Stimulated activated CD8-positive, alpha-beta memory T cell treated with anti-CD3 and anti-CD28 coated beads, Interleukin-12 subunit alpha, Interleukin-12 subunit beta, amount 100 ng/mL, for 24 hours (primary cell): ENCODE measurements around the gene C1GALT1C1L.
"Not testable (repeated sequence)": the region's sequence is repeated elsewhere in the genome, so short reads cannot be mapped to it uniquely, and the experiment has no call there.

Source experiments
- DNase-seq: peaks from one replicate; pipeline ENCODE4 v3.0.0-alpha.2; 2020; ENCODE audit errors: extremely low read depth

C1GALT1C1L gene

DNA sequence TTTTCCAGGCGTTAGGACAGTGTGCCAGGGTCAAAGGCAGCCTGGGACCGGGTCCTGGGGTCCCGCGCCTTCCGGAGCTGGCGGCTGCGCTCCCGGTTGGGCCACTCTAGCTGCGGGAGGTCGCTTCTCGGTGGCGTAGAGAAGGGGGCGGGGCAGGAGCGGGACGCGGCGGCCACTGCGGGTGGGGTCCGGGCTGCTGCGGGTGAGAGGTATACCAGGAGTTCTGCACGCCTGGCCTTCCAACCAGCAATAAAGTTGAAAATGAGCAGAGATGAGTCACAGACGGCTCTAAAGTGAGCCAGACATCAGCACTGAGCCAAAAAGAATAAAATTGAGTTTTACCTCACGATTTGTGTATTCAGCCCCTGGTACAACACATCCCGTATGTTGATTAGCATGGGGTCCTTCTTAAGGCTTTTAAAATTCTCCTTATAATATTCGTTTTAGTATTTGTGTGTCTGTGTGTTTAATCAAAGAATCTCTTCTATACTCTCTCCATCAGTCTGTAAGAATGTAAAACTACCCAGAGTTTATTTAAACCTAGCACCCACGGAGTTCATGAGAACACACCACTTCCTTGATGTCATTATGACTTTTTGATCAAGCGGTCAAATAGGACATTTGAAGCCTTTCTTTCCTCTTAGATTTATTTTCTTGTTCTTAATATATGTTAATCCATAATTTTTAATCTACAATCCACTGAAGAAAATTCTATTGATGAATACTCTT lies at the start of gene C1GALT1C1L:
Gene C1GALT1C1L (minus strand): TSS at position 108 of the 729 bp plus-strand sequence. CDS start 107 bp downstream, at position 1.
- DNase-seq: no peak

DNA sequence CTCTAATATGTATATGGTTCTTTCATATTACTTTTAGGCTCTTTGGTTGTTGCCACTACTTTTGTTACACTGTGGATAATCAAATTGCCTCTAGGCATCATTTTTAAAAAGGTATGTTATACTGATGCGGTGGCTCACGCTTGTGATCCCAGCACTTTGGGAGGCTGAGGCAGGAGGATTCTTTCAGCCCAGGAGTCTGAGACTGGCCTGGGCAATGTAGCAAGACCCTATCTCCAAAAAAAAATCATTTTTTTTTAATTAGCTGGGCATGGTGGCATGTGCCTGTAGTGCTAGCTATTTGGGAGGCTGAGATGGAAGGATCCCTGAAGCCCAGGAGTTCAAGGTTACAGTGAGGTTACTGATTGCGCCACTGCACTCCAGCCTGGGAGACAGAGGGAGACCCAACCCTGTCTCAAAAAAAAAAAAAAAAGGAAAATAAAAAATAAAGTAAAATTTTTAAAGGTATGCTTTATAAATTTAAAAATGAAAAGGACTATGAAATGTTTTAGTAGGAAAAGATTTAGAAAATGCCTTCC lies 49.5 kb upstream of the C1GALT1C1L start:
- no peak for DNase-seq

DNA sequence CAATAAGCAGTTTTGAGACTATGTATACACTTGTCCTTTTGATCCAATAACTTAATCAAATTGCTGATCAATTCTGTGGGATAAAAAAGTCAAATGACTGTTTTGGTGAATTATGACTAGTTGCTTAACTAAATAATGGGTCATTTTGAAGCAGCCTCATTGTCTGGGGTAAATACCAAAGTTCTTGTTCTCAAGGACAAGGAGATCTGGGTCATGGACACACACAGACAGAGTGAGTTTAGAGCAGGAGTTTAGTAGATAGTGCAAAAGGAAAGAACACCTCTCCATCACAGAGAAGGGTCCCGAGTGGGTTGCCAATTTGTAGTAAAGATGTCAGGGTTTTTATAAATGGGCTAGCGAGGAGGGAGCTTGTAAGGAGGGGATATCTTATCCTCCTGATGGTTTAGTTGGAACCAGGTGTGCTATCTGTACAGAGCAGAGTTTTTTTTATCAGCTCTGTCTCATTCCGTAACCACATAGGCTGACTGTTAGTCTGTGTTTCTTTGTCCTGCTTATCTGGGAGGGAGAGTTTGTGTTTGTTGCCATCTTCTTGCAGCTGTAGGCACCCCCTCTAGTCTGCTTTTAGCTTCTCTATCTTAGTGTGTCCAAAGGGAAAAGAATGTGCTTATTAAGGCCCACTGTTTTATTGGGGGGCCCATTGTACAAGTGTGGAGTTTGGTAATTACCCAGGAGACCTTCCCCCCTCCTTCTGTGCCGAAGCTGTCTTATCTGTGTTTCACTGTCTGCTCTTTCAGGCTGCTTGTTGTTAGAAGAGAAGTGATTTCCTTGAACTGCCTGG lies 48.7 kb upstream of the C1GALT1C1L start:
- no peak for DNase-seq

DNA sequence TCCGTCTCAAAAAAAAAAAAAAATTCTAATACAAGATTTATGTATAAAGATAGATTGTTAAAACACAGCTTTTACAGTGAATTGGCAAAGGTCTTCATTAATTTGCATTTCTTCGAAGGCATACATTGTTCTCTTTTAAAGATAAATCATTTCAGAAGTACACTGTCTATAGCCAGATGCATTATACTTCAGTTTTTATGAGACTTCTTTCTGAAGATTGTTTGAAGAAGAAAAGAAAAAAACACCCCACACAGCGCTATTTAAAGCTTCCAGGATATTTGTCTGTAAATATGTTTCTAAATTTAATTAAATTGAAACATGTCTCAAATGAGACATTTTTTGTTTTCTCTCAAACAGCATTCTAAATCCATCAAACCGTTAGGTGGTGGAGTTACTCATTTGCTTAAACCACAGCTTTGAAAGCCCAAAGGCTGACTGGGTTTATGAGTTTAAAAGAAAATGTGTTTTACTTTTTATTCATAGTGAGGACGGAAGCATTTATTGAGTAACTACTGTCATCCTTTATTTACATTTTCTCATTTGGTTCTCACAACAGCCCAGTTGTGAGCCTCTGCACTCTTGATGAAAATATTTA lies 42.4 kb upstream of the C1GALT1C1L start:
- no peak for DNase-seq

DNA sequence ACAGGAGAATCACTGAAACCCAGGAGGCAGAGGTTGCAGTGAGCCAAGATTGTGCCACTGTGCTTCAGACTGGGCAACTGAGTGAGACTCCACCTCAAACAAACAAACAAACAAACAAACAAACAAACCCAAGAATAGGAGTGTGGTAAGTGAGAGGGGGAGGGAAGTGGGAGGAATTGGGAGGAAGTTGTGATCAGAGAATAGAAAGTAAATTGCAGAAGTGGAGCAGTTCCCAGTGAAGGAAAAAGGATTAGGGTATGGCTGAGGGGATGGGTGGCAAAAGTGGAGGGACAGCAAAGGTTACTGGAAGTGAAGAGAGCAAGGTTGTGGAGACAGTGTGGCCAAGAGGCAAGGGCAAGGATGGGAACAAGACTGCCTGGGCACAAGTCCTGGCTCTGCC lies 41.1 kb upstream of the C1GALT1C1L start:
- no peak for DNase-seq

DNA sequence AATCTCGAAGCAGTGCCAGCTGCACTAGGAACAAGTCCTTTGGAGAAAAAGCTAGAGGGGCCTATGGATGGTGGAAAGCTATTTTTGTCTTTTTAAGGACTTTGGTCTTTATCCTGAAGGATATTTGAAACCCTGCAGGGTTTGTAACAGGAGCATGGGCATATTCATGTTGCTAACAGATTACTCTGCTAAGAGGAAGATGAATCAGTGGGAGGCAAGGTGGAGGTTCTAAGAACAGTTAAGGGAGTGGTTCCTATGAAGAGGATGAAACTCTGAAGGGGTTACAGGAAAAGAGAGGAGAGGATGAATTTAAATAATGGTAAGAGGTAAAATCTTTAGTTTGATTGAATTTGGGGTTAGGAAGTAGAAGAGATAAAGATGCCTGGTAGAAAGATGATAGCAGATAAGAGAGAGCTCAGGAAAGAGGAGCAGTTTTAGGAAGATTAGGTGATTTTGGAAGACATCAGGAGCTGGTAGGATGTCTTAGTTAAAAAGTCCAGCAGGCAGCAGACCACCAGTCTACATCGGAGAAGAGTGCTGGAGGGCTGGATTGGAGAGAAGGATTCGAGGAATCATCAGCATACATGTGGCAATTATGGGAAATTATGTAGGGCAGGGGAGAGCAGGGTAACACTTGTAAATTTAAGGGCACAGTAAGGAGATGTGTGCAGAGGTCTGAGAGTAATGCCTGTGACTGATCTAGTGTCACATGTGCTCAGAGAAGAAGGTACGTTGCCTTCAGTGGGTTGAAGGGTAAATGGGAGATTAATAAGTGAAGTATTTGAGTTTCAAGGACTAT lies 39.3 kb upstream of the C1GALT1C1L start:
- DNase-seq: no peak

DNA sequence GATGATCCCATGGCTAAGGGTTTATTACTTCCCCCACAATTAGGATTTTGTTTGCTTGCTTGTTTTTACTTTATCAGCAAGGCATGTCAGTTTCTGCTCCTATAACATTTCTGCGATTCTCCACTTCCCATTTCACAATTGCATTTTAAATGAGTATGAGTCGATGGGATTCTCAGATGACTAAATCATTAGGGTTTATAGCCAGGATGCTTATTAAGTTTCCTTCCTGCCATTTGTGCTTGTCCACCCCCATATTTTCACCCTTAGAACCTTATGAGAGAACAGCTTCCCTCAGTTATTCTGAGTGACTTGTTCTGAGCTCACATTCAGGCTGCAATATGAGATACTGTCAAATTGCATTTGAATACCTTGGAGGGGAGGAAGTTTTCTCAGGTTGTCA lies 37.9 kb upstream of the C1GALT1C1L start:
- DNase-seq: no peak

DNA sequence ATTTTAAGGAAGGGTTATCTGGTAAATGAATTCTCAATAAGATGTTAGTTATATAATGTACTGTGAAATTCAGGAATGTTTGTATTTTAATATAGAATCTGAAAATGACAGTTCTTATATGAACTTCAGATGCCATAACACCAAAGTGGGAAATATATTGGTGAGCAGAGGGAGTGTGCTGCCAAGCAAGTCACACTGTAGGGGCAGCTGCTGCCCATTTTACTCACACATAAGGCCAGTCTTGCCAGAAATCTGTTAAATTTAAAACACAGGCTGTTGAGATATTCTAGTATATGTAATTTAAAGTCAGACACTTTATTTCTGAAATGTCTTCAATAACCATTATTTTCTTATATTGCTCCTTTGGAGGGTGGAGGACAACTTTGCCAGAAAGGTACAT lies 34.6 kb upstream of the C1GALT1C1L start:
- DNase-seq: no peak

DNA sequence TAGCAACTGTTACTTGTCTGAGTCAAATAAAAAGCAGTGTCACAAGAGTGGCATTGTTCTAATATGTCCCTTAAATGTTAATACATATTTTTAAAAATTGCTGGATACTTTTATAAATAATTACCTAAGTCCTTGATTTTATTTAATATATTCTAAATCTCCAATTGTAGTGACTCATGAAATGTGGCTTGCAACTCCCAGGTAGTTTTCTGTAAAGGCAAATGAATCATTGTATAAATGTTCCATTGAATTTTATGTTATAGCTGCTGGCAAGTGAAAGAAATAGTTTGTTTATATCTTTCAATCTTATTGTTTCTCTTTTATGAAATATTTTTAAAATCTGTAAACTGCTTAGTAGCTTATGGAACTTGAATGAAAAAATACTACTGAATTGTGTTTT lies 32.7 kb upstream of the C1GALT1C1L start:
- DNase-seq: no peak

DNA sequence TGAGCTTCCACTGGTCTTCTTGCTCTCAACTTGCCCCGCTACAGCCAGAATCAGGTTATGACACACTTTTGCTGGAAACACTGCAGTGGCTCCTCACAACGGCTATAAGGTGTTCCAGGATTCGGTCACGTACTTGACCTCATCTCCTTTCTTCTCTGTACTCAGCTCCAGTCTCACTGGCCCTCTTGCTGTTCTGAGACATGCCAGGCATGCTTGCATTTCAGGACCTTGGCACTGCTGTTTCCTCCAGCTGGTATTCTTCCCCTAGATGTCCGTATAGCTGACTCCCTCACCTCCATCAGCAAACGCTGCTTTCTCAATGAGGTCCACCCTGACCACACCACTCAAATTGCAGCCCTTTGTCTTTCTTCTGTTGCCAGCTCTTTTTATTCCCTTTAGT lies 31.9 kb upstream of the C1GALT1C1L start:
- DNase-seq: no peak

DNA sequence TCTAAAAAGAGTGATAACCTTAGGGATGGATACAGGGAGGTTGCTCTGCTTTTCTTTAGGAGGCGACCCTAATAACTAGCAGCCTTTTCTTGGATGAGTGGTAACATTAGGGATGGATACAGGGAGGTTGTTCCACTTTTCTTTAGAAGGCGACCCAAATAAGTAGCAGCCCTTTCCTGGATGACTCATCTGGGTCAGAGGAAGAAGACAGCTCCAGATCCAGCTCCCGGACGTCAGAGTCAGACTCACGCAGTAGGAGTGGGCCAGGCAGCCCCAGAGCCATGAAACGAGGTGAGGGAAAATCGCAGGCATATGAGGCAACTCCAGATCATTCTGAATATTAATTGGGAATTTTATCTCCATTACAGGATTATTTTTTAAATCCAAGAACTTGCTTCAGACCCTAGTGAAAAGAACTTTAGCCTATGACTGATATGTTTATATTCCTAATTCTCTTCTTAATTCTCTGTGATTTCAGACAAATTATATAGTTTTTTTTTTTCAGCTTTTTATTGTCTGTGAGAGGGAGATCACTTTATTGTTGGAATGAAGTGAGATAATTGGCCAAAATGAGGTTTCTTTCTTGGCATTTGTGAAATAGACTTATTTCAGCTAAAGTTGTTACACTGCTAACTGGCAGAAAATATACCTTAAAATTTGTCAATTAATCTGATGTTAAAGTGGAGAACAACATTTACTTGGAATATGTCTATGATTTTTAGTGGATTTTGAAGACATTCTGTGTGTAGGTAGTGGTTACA lies 31.2 kb upstream of the C1GALT1C1L start:
- no peak for DNase-seq

DNA sequence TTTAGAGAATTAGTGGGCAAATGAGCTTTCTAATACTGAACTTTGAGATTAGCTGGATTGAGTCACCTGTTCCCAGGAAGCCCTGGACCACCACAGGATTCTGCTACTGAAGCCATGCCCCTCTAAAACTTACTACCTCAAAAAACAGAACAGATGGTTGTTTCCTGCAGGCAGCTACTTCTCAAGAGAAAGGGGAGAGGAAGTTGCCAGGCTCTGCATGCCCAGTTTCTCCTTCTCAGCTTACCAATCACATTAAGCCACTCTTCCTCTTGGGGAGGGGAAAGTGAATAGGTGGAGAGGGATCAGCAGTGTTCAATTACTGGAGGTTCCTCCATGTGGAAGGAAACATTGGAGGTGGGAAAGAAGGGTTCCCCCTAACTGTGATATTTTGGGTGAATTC lies 24.9 kb upstream of the C1GALT1C1L start:
- no peak for DNase-seq

DNA sequence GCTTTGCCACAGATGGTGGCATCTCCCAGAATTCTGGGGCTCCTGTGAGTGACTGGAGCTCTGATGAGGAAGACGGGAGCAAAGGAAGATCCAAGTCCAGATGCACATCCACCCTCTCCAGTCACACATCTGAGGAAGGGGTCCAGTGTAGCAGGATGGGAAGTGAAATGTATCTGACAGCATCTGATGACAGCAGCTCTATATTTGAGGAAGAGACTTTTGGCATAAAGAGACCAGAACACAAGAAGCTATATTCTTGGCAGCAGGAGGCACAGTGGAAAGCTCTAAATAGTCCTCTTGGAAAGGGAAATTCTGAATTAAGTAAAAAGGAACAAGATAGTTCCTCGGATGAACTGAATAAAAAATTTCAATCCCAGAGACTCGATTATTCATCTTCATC lies 23.5 kb upstream of the C1GALT1C1L start:
- DNase-seq: no peak

DNA sequence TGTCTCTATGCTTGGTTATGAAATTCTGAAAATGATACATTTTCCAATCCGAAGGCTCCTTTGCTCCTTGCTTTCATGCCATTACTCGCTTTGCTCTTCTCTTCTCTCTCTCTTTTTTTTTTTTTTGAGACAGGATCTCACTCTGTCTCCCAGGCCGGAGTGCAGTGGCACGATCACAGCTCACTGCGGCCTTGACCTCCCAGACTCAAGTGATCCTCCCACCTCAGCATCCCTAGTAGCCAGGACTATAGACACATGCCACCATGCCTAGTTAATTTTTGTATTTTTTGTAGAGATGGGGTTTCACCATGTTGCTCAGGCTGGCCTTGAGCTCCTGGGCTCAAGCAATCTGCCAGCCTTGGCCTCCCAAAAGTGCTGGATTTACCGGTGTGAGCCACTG lies 21.9 kb upstream of the C1GALT1C1L start:
- not testable (repeated sequence) for DNase-seq

DNA sequence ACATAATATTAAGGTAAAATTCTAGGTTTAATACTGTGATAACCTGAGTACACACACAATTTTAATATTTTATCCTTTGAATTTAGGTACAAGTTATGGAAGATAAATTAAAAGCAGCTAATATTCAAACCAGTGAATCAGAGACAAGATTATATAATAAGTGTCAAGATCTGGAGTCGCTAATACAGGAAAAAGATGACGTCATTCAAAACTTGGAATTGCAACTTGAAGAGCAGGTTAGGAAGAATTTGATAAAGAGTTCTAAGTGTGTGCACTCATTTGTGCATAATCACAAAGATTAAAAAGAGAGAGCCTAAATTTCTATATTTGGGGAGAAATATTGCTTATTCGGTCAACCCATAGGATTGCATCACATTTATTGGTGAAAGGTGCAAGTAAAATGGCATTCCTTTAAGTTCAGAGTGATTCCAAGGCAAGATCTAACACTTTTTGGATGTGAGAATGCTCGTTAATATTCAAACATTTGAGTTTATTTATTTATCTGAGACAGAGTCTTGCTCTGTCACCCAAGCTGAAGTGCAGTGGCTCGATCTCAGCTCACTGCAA lies 16.3 kb upstream of the C1GALT1C1L start:
- no peak for DNase-seq

DNA sequence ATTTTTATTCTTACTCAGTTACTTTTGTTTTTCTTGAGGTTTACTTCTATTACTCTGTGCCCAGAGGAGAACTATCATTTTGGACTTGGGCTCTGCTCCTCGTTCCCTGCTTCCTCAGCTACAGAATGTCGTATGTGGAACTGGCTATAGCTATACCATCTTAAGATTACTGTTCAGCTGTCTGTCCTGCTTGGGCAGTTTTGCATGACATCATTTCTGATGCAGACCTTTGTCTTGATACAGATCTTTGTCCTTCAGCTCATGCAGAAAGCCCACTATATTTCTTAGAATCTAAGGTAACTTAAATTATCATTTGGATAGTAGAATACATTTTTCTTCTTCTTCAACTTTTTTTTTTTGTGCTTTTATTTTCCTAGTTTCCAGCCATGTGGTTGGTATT lies 13.8 kb upstream of the C1GALT1C1L start:
- no peak for DNase-seq

DNA sequence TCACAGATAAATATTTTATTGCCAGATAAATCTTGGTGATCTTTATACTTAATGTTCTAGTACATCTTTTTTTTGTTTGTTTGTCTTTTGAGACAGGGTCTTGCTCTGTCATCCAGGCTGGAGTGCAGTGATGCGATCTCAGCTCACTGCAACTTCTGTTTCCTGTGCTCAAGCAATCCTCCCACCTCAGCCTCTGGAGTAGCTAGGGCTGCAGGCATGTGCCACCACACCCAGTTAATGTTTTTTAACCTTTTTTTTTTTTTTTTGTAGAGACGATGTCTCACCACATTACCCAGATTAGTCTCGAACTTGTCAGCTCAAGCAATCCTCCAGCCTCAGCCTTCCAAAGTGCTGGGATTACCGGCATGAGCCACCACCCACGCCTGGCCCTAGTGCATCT lies 9.1 kb upstream of the C1GALT1C1L start:
- DNase-seq: no peak

DNA sequence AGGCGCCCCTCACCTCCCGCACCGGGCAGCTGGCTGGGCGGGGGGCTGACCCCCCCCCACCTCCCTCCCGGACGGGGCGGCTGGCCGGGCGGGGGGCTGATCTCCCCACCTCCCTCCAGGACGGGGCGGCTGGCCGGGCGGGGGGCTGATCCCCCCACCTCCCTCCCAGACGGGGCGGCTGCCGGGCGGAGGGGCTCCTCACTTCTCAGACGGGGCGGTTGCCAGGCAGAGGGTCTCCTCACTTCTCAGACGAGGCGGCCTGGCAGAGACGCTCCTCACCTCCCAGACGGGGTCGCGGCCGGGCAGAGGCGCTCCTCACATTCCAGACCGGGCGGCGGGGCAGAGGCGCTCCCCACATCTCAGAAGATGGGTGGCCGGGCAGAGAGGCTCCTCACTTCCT lies 1.6 kb upstream of the C1GALT1C1L start:
- not testable (repeated sequence) for DNase-seq

DNA sequence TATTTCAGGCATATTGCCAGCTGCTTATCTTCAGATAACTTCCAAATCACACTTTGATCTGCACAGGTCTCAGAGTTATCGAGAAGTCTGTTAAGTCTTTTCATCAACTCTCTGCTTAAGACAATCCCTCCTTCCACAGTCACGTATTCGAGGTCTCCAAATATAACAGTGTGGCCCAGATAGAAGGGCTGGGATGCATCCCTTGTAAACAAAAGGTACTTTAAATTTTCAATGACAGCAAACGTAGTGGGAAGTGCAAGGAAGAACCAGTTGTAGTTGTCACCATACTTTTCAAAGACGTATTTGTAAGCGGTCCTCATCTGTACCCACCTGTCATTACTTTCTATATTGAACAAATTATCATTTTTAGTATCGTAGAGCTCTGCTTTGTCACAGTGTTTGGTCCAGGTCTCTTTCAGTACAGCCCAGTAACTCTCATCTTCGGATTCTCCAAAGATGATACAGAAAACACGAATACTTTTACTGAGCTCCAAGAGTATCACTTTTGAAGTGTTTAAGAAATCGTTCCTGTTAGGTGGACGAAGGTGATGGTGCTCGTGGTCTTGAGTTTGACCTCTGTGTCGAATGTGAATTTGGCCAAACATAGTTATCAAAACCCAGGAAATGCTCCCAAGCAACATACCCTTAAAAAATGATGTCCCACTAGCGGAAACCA lies 445 bp downstream of the C1GALT1C1L start:
- DNase-seq: no peak

DNA sequence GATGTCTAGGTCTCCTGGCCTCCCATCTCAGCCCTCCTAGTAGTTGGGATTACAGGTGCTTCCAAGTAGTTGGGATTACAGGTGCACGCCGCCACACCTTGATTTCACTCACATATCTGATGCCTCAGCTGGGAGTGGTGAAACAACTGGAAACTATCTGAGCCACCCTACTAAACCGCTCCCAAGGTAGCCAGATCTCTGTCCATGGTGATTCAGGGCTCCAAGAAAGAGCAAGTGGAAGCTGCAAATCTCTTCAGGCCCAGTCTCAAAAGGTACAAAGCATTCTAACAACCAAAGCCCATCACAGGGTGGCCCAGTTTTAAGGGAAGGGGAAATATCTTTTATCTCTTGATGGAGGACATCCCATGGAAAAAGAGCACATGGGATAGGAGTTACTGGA lies 19.0 kb downstream of the C1GALT1C1L start:
- no peak for DNase-seq
